Nephron (organoid): ENCODE data around the gene NMNAT2.

Source experiments
- H3K27ac Mint-ChIP-seq, 3 experiments: 2 replicates each; pipeline ENCODE4 v1.8.0; 2020; ENCODE audit warnings: mixed read lengths in 3 of 3, mild to moderate bottlenecking in 2 of 3, moderate library complexity in 1 of 3
- H3K27me3 Mint-ChIP-seq: 2 replicates; pipeline ENCODE4 v1.8.0; 2021; ENCODE audit warnings: low read depth, mild to moderate bottlenecking, moderate library complexity, mixed read lengths
- H3K36me3 Mint-ChIP-seq: 2 replicates; pipeline ENCODE4 v1.8.0; 2020; ENCODE audit warnings: low read depth, mixed read lengths
- H3K4me1 Mint-ChIP-seq: 2 replicates; pipeline ENCODE4 v1.8.0; 2020; ENCODE audit warnings: mixed read lengths
- H3K4me3 Mint-ChIP-seq, 3 experiments: 2 replicates each; pipeline ENCODE4 v1.8.0; 2020; ENCODE audit warnings: mild to moderate bottlenecking in 3 of 3, mixed read lengths in 3 of 3, moderate library complexity in 2 of 3
- H3K9me3 Mint-ChIP-seq: 2 replicates; pipeline ENCODE4 v1.8.0; 2020; ENCODE audit warnings: mixed read lengths
- TF ChIP-seq, protein P1 (sequence below), 3 experiments: fragments of 200-600 bp; sonication (generic); IDR thresholded peaks; one replicate each; pipeline ENCODE4 v1.5.0; 2021; ENCODE audit warnings: antibody characterized with exemption in 3 of 3; ENCODE audit not compliant: unreplicated experiment in 3 of 3

The NMNAT2 gene

DNA sequence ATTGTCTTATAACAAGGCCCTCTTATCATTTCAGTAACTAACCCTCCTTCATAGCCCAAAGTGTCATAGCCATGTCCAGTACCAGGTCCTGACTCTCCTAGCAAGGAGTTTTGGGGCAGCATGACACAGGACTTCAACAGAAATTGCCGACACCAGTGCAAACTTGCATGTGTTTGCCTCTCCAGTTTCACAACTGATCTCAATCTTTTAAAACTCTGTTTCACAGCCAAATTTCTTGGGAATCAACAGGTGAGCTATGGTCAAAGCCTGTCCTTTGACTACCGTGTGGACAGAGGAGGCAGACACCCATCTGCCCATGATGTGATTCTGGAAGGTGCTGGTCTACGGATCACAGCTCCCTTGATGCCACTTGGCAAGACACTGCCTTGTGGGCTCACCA lies 195.3 kb downstream of the NMNAT2 start:
- H3K9me3 Mint-ChIP-seq = no peaks in the 10 kb centered on the region
- H3K4me3 Mint-ChIP-seq = no peak overlapping the region
- H3K27me3 Mint-ChIP-seq = no peaks in the 10 kb centered on the region
- H3K4me1 Mint-ChIP-seq = peaks cover 32% of the 10 kb centered on the region
- no peak overlapping the region for H3K27ac Mint-ChIP-seq
- TF ChIP-seq, protein P1, sequence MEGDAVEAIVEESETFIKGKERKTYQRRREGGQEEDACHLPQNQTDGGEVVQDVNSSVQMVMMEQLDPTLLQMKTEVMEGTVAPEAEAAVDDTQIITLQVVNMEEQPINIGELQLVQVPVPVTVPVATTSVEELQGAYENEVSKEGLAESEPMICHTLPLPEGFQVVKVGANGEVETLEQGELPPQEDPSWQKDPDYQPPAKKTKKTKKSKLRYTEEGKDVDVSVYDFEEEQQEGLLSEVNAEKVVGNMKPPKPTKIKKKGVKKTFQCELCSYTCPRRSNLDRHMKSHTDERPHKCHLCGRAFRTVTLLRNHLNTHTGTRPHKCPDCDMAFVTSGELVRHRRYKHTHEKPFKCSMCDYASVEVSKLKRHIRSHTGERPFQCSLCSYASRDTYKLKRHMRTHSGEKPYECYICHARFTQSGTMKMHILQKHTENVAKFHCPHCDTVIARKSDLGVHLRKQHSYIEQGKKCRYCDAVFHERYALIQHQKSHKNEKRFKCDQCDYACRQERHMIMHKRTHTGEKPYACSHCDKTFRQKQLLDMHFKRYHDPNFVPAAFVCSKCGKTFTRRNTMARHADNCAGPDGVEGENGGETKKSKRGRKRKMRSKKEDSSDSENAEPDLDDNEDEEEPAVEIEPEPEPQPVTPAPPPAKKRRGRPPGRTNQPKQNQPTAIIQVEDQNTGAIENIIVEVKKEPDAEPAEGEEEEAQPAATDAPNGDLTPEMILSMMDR (IDR thresholded peaks at IDR 0.05; ENCODE audit: unreplicated experiment in 3 of 3) = no peak
- H3K36me3 Mint-ChIP-seq = no peaks in the 10 kb centered on the region

DNA sequence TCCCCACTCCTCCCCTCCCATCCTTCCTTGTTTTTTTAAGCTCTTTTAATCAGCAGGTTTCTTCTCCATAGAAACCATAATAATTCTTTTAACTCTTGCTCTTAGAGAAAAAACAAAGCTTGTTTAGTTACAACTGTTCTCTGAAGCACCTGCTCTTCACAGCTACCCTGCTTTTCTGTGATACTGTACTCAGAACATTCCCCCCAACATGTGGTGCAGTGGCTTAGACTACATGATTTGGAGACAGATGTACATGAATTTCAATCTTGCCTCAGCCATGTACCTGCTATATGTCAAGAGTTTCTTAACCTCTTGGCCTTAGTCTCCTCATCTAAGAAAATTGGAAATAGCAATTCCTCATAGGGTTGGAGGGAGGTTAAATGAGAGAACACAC lies 198.6 kb downstream of the NMNAT2 start:
- Mint-ChIP-seq H3K27ac (peak overlapping the region; percentile 10 to 73 (median 58)), H3K4me3 (no peak overlapping the region), H3K36me3 (no peaks in the 10 kb centered on the region), H3K4me1 (peaks cover 48% of the 10 kb centered on the region), H3K27me3 (peaks cover 3% of the 10 kb centered on the region), H3K9me3 (no peaks in the 10 kb centered on the region)
- TF ChIP-seq, protein P1 (IDR thresholded peaks at IDR 0.05; ENCODE audit: unreplicated experiment in 3 of 3) = no peak

DNA sequence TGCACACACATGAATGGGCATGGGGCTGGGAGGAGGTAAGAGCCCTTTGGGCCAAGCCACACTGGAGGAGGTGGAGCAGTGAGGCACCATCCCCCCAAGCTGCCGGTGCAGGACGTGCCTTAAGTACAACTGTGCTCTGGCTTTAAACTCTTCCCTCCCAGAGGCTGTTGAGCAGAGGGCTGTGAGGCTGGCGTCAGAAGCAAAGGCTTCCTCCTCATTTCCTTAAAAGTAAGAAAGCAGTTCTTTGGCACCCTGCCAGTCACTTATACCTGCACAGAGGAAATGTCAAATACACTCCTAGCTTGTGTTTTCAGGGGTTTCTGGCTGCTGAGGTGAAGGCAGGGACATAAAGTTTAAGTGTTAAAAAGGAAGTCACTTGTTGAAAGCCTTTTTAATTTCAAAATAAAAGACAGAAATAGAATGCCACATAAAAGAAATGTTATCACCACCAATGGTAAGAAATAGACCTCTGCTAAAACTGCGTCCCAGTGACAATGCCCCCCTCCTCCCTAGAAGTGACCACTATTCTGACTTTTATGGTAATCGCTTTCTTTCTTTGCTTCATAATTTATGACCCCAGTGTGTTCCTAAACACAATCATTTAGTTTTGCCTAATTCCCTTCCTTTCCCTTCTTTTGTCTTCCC lies 199.1 kb downstream of the NMNAT2 start:
- peaks cover 53% of the 10 kb centered on the region for H3K4me1 Mint-ChIP-seq
- peaks cover 3% of the 10 kb centered on the region for H3K27me3 Mint-ChIP-seq
- H3K9me3 Mint-ChIP-seq = no peaks in the 10 kb centered on the region
- H3K4me3 Mint-ChIP-seq = no peak overlapping the region
- TF ChIP-seq, protein P1 (IDR thresholded peaks at IDR 0.05; ENCODE audit: unreplicated experiment in 3 of 3) = no peak
- peak overlapping the region in 2 of 3 experiments; percentile 58 to 73 for H3K27ac Mint-ChIP-seq
- H3K36me3 Mint-ChIP-seq = no peaks in the 10 kb centered on the region

DNA sequence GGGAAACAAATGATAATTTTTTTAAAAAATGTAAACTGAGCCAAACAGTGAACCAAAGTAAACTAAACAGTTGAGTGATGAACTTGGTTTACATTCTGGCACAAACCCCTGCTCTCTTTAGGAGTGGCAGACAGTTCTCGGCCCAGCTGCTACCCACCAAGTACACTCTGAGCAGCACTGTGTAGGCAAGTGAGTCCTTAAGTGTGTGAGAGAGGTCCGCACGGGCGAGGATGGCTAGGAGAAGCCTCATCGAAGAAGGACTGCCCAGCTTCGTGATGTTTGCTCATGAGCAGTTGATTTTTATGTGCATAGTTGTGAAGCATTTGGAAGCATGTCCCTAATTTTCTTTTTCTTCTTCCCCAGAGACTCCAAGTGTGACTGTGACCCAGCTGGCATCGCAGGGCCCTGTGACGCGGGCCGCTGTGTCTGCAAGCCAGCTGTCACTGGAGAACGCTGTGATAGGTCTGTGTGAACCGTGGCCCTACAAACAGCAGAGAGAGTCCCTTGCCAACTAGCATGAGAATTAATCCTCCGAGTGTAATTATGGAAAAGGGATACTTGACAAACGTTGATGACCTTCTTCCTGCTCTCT lies 200.1 kb downstream of the NMNAT2 start:
- Mint-ChIP-seq H3K9me3 (no peaks in the 10 kb centered on the region), H3K4me3 (no peak overlapping the region), H3K27ac (peak overlapping the region; percentile 32 to 65 (median 58)), H3K36me3 (no peaks in the 10 kb centered on the region), H3K27me3 (peaks cover 3% of the 10 kb centered on the region), H3K4me1 (peaks cover 54% of the 10 kb centered on the region)
- TF ChIP-seq, protein P1 (IDR thresholded peaks at IDR 0.05; ENCODE audit: unreplicated experiment in 3 of 3) = no peak

DNA sequence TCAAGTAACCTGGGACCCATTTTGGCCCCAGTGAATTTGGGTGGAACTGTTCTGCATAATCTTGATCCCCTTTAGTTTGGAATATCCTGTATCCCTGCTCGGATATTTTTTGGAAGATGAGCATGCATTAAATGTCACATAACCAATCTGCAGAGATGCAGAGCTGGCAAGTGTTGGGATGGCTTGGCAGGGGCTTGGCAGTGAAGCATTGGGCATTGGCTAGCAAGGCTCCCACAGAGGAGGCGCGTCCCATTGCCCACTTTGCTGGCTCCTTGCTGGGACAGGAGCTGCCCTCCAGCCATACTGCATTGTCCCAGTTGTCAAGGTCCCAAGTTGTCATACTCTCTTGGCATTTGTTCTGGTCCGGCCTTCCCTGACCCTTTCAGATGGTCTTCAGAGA lies 202.2 kb downstream of the NMNAT2 start:
- Mint-ChIP-seq H3K4me3 (no peak overlapping the region), H3K36me3 (no peaks in the 10 kb centered on the region), H3K27me3 (peaks cover 3% of the 10 kb centered on the region), H3K9me3 (no peaks in the 10 kb centered on the region), H3K27ac (no peak overlapping the region), H3K4me1 (peaks cover 56% of the 10 kb centered on the region)
- TF ChIP-seq, protein P1 (IDR thresholded peaks at IDR 0.05; ENCODE audit: unreplicated experiment in 3 of 3) = no peak
